Gastrocnemius medialis (tissue), 4 donors: ENCODE data around the gene MACROD2. TPM values are rescaled to one million over a fixed set of nuclear protein-coding genes. Genes with fewer than 3 reads are reported as not detected.

Source experiments
- ATAC-seq, 2 donors: fragments of 150-250 bp; one replicate each; pipeline ENCODE4 v1.9.1; 2016
- DNase-seq, 2 donors: peaks; one replicate each; pipeline ENCODE4 v3.0.0-alpha.2; 2019
- H3K27ac ChIP-seq, 4 donors: fragments of 200-600 bp; sonication (generic); 1 replicate in 1 of 4; 2 replicates in 3 of 4; pipeline ENCODE4 v1.5.1; 2016 to 2018; ENCODE audit warnings: mild to moderate bottlenecking in 2 of 4, moderate library complexity in 1 of 4
- H3K27me3 ChIP-seq, 3 donors: fragments of 200-600 bp; sonication (generic) in 2 of 3; 1 replicate in 1 of 3; 2 replicates in 2 of 3; pipeline versions ENCODE4 v1.5.1 to v1.6.0; 2016 to 2019; ENCODE audit warnings: mild to moderate bottlenecking in 1 of 3, moderate library complexity in 1 of 3
- H3K36me3 ChIP-seq, 2 donors: fragments of 200-600 bp; sonication (generic) in 1 of 2; one replicate each; pipeline ENCODE4 v1.5.1; 2017 to 2018
- H3K4me1 ChIP-seq, 2 donors: fragments of 200-600 bp; sonication (generic) in 1 of 2; one replicate each; pipeline ENCODE4 v1.5.1; 2016 to 2017; ENCODE audit warnings: mild to moderate bottlenecking in 2 of 2
- H3K4me3 ChIP-seq, 4 donors: fragments of 200-600 bp; sonication (generic) in 3 of 4; 1 replicate in 1 of 4; 2 replicates in 3 of 4; pipeline ENCODE4 v1.5.1; 2016 to 2019; ENCODE audit warnings: mild to moderate bottlenecking in 2 of 4
- H3K9me3 ChIP-seq, 3 donors: fragments of 200-600 bp; sonication (generic) in 2 of 3; 1 replicate in 1 of 3; 2 replicates in 2 of 3; pipeline ENCODE4 v1.5.1; 2016 to 2019
- POLR2A ChIP-seq, 2 donors: fragments of 450-650 bp; IDR thresholded peaks; one replicate each; pipeline ENCODE4 v1.6.1; 2017; ENCODE audit warnings: antibody characterized with exemption in 2 of 2, mild to moderate bottlenecking in 2 of 2, moderate library complexity in 2 of 2
- in situ Hi-C, 4 donors: fragments of 200-750 bp; cut with MboI; loops; one replicate each; pipeline versions ENCODE4 v1.15.0 to v1.8.0; 2017; ENCODE audit warnings: low sequenced_read_pairs in 4 of 4
- intact Hi-C: fragments of 100-400 bp; cut with DNase I; formaldehyde crosslinking; loops from one replicate; pipeline ENCODE4 v1.15.1; 2023; ENCODE audit warnings: low total_unique reads
- total RNA-seq, 4 donors: library from RNA; depleted of rRNA; stranded (reverse); fragments of >200 nt; gene quantifications; one replicate each; pipeline versions ENCODE4 v1.1.0 to v1.2.3, GENCODE V29; 2016
- TF ChIP-seq, protein P1 (sequence below), 5 experiments: fragments of 450-650 bp in 3 of 5; fragments of 200-600 bp in 2 of 5; sonication (generic) in 2 of 5; IDR thresholded peaks in 4 of 5; conservative IDR thresholded peaks in 1 of 5; 1 replicate in 4 of 5; 2 replicates in 1 of 5; pipeline ENCODE4 v1.5.1; 2016 to 2019; ENCODE audit warnings: antibody characterized with exemption in 5 of 5, mild to moderate bottlenecking in 3 of 5, moderate library complexity in 3 of 5

Gene MACROD2
- total RNA-seq, 4 donors from 2014 or later, result 1.8 to 10.2 (median 3.6) TPM

GRCh38 chr20:14633507-14633906 lies 638.2 kb downstream of the MACROD2 start:
- Histone ChIP-seq H3K4me3 (no peak overlapping the region), H3K9me3 (no peaks in the 10 kb centered on the region), H3K4me1 (no peaks in the 10 kb centered on the region), H3K27me3 (no peaks in the 10 kb centered on the region), H3K36me3 (no peaks in the 10 kb centered on the region), H3K27ac (no peak overlapping the region)
- DNase-seq, result no peak
- in situ Hi-C loops, result no loop called here
- TF ChIP-seq POLR2A (IDR thresholded peaks at IDR 0.05), result no peak
- TF ChIP-seq, protein P1, sequence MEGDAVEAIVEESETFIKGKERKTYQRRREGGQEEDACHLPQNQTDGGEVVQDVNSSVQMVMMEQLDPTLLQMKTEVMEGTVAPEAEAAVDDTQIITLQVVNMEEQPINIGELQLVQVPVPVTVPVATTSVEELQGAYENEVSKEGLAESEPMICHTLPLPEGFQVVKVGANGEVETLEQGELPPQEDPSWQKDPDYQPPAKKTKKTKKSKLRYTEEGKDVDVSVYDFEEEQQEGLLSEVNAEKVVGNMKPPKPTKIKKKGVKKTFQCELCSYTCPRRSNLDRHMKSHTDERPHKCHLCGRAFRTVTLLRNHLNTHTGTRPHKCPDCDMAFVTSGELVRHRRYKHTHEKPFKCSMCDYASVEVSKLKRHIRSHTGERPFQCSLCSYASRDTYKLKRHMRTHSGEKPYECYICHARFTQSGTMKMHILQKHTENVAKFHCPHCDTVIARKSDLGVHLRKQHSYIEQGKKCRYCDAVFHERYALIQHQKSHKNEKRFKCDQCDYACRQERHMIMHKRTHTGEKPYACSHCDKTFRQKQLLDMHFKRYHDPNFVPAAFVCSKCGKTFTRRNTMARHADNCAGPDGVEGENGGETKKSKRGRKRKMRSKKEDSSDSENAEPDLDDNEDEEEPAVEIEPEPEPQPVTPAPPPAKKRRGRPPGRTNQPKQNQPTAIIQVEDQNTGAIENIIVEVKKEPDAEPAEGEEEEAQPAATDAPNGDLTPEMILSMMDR (IDR thresholded peaks at IDR 0.05 in 4 of 5, conservative IDR thresholded peaks at IDR 0.05 in 1 of 5), result no peak
- intact Hi-C loops, result no loop called here
- ATAC-seq, result no peak

- no peak for ATAC-seq
- no peaks in the 10 kb centered on the region for H3K9me3 ChIP-seq
- no peaks in the 10 kb centered on the region for H3K36me3 ChIP-seq
- H3K4me1 ChIP-seq, result no peaks in the 10 kb centered on the region
- TF ChIP-seq, protein P1 (IDR thresholded peaks at IDR 0.05 in 4 of 5, conservative IDR thresholded peaks at IDR 0.05 in 1 of 5), result no peak
- no peak for TF ChIP-seq POLR2A (IDR thresholded peaks at IDR 0.05)
- H3K27ac ChIP-seq, result no peak overlapping the region
- no peak for DNase-seq
- H3K4me3 ChIP-seq, result no peak overlapping the region
- H3K27me3 ChIP-seq, result no peaks in the 10 kb centered on the region
- intact Hi-C loops (no loop called here), in situ Hi-C loops (no loop called here)
Measured at GRCh38 chr20:14634665-14635064, 639.3 kb downstream of the MACROD2 start.

DNA sequence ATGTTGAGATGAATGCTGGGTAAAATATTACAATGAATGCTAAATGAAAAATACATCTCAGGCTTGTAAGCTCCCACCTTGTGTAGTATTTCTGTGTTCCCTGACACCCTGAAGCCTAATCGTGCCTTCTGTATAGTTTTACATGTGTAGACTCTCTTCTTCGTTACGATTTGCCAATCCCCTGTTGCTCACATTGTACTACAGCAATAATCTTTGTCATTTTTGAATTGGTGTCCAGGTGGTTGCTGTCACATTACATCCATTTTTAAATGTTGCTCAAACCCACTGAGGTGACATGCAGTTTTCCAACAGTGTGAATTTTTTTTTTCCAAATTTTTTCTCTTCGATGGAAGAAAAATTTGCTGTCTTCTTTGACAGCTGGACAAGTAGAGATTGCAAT lies 642.1 kb downstream of the MACROD2 start:
- in situ Hi-C loops, result no loop called here
- H3K4me1 ChIP-seq, result no peaks in the 10 kb centered on the region
- H3K27me3 ChIP-seq, result no peaks in the 10 kb centered on the region
- H3K36me3 ChIP-seq, result no peaks in the 10 kb centered on the region
- ATAC-seq (no peak), DNase-seq (no peak)
- no peak for TF ChIP-seq POLR2A (IDR thresholded peaks at IDR 0.05)
- TF ChIP-seq, protein P1 (IDR thresholded peaks at IDR 0.05 in 4 of 5, conservative IDR thresholded peaks at IDR 0.05 in 1 of 5), result no peak
- H3K27ac ChIP-seq, result no peak overlapping the region
- no peak overlapping the region for H3K4me3 ChIP-seq
- no peaks in the 10 kb centered on the region for H3K9me3 ChIP-seq
- intact Hi-C loops, result no loop called here

DNA sequence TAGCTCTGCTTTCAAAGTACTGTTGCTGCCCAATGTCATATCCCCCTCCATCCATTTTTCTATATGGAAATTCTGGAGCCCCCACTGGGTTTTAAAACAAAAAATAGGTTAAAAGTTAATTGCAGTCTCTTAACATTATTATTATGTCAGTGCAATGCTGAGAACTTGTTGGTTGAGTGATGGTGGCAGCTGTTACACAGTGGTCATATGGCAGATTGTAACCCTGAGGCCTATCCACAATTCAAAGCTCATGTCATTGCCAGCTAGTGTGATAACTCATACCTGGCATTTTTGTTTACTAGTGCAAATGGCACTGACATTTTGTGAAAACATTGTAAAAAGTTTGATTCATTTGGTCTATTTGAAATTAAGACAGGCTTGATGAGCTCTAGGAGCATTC lies 647.8 kb downstream of the MACROD2 start:
- in situ Hi-C loops (no loop called here), intact Hi-C loops (no loop called here)
- no peak for TF ChIP-seq POLR2A (IDR thresholded peaks at IDR 0.05)
- TF ChIP-seq, protein P1 (IDR thresholded peaks at IDR 0.05 in 4 of 5, conservative IDR thresholded peaks at IDR 0.05 in 1 of 5), result no peak
- ATAC-seq (no peak), DNase-seq (no peak)
- Histone ChIP-seq H3K4me1 (no peaks in the 10 kb centered on the region), H3K9me3 (no peaks in the 10 kb centered on the region), H3K27ac (no peak overlapping the region), H3K36me3 (no peaks in the 10 kb centered on the region), H3K27me3 (no peaks in the 10 kb centered on the region), H3K4me3 (no peak overlapping the region)

DNA sequence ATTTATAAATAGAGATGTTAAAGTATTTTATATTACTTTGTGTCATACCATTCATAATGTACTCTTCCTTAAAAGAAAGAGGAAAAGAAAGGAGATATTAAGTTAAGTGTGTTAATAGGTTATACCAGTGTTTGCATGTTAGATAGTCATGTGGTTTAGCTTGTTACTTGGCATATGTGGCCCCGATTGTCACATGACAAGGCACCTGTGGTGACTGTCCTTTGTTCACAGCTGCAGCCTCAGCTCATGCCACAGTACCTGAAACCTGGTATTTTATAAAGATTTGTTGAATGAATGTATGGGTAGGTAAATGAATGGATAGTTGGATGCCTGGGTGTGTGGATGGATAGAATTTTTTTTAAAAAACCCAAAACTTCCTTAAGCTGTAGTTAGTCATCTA lies 648.2 kb downstream of the MACROD2 start:
- in situ Hi-C loops (no loop called here), intact Hi-C loops (no loop called here)
- Histone ChIP-seq H3K4me3 (no peak overlapping the region), H3K9me3 (no peaks in the 10 kb centered on the region), H3K36me3 (no peaks in the 10 kb centered on the region), H3K4me1 (no peaks in the 10 kb centered on the region), H3K27me3 (no peaks in the 10 kb centered on the region), H3K27ac (no peak overlapping the region)
- ATAC-seq (no peak), DNase-seq (no peak)
- no peak for TF ChIP-seq POLR2A (IDR thresholded peaks at IDR 0.05)
- TF ChIP-seq, protein P1 (IDR thresholded peaks at IDR 0.05 in 4 of 5, conservative IDR thresholded peaks at IDR 0.05 in 1 of 5), result no peak
